ENCODE measurements around the gene DNAJA2.
"Not testable (repeated sequence)": the region's sequence is repeated elsewhere in the genome, so short reads cannot be mapped to it uniquely, and the experiment has no call there.

The DNAJA2 gene

DNA sequence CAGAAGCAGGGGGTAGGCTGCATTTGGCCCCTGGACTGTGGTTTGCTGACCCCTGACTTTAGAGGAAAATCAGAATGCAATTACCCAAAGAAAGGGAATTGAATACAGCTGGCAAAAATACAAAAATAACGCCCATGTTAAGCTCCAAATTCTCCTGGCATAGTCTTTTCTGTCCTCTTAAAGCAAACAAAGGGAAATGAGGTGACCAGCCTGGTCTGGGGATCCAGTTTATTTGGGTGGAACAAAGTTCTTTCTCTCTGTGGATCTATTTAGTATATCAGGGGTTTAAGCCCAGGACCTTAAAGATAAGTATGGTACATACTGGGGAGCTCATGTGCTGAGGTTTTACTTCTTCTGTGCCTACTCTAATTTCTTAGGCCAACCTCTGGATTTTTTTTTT, 23.5 kb downstream of the DNAJA2 start:
- TF ChIP-seq, protein P1, sequence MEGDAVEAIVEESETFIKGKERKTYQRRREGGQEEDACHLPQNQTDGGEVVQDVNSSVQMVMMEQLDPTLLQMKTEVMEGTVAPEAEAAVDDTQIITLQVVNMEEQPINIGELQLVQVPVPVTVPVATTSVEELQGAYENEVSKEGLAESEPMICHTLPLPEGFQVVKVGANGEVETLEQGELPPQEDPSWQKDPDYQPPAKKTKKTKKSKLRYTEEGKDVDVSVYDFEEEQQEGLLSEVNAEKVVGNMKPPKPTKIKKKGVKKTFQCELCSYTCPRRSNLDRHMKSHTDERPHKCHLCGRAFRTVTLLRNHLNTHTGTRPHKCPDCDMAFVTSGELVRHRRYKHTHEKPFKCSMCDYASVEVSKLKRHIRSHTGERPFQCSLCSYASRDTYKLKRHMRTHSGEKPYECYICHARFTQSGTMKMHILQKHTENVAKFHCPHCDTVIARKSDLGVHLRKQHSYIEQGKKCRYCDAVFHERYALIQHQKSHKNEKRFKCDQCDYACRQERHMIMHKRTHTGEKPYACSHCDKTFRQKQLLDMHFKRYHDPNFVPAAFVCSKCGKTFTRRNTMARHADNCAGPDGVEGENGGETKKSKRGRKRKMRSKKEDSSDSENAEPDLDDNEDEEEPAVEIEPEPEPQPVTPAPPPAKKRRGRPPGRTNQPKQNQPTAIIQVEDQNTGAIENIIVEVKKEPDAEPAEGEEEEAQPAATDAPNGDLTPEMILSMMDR (IDR thresholded peaks at IDR 0.05; ENCODE audit: insufficient read depth, low read depth, low read length, missing control alignments): no peak
- H3K4me3 ChIP-seq (ENCODE audit: low read depth, low read length): no peak overlapping the region
- no peak for DNase-seq (ENCODE audit: low read depth)

GRCh38 chr16:46949241-46949892, 24.1 kb downstream of the DNAJA2 start:
- TF ChIP-seq, protein P1 (IDR thresholded peaks at IDR 0.05; ENCODE audit: insufficient read depth, low read depth, low read length, missing control alignments): no peak
- DNase-seq (ENCODE audit: low read depth): peak; percentile 74

DNA sequence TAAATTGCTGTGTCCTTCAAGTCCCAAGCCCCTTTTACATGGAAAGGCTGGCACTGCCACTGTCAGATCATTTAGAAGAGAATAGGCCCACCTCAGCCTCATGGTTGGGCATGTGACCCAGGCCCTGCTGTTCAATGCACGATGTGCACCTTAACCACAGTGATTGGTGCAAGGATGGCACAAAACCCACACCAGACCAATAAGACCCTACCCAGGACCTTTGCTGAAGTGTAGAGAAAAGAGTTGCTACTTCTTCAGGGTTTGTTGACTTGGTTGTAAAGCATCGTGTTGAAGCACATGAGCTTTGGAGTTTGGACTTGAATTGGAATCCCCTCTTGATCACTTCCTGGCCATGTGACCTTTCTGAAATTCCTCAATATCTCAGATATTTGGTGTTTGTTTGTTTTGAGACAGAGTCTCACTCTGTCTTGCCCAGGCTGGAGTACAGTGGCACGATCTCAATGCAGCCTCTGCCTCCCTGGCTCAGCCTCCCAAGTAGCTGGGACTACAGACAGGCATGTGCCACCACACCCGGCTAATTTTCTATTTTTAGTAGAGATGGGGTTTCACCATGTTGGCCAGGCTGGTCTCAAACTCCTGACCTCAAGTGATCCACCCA, 24.8 kb downstream of the DNAJA2 start:
- H3K4me3 ChIP-seq (ENCODE audit: low read depth, low read length): no peak overlapping the region
- TF ChIP-seq, protein P1 (IDR thresholded peaks at IDR 0.05; ENCODE audit: insufficient read depth, low read depth, low read length, missing control alignments): no peak
- no peak for DNase-seq (ENCODE audit: low read depth)

More at GRCh38 chr16:46949241-46949892, 24.1 kb downstream of the DNAJA2 start:
- no peak overlapping the region for H3K4me3 ChIP-seq (ENCODE audit: low read depth, low read length)

DNA sequence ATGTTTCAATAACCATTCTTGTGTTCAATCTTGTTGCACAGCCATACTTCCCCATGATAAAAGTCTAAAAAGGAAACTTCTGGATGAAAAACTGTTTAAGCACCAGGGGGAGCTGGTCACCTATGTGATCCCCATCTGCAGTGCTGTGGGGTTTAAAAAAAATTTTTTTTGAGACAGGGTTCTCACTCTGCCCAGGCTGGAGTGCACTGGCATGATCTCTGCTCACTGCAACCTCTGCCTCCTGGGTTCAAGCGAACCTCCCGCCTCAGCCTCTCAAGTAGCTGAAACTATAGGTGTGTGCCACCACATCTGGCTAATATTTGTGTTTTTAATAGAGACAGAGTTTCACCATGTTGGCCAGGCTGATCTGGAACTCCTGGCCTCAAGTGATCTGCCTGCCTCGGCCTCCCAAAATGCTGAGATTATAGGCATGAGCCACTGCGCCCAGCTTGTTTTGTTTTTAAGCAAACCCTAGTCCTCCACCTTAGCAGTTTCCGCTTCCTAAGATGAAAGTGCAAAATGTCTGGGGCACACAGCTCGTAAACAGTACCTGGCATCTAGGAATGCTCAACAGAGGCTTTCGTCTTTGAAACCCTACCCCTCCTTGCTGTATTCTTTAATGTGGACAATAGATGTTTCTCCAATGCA, 25.4 kb downstream of the DNAJA2 start:
- peak; percentile 78 for DNase-seq (ENCODE audit: low read depth)
- H3K4me3 ChIP-seq (ENCODE audit: low read depth, low read length): no peak overlapping the region
- TF ChIP-seq, protein P1 (IDR thresholded peaks at IDR 0.05; ENCODE audit: insufficient read depth, low read depth, low read length, missing control alignments): peak; percentile 67

DNA sequence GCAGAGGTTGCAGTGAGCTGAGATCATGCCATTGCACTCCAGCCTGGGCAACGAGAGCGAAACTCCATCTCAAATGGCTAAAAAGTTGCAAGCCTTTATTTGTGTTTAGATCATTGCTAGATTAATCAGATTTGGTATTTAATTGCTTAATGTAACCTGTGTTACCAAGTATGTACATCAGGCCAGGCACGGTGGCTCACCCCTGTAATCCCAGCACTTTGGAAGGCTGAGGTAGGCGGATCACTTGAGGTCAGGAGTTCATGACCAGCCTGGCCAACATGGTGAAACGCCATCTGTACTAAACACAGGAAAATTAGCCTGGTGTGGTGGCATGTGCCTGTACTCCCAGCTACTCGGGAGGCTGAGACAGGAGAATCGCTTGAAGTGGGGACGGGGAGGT, 28.8 kb downstream of the DNAJA2 start:
- DNase-seq (ENCODE audit: low read depth); H3K4me3 ChIP-seq (ENCODE audit: low read depth, low read length): not testable (repeated sequence)

GRCh38 chr16:46937536-46937935, 35.9 kb downstream of the DNAJA2 start:
- DNase-seq (ENCODE audit: low read depth): no peak
- H3K4me3 ChIP-seq (ENCODE audit: low read depth, low read length): no peak overlapping the region
- TF ChIP-seq, protein P1 (IDR thresholded peaks at IDR 0.05; ENCODE audit: insufficient read depth, low read depth, low read length, missing control alignments): no peak

DNA sequence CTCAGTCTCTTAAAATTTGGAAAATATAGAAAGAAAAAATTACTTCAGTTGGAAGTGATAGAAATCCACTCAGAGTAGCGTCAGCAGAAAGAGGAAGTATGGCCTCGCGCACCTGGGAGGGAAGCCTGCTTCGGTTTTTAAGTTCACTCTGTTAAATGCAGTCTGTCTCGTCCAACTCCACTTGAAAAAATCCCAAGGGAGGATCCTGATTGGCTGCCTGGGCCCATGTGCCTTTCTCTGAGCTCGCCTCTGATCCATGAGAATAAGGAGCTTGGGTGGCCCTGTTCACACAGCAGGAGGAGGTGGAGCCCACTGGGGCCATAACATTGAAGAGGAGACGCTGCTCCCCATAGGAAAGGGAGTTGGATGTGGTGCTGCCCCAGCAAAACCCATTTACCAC, 40.7 kb downstream of the DNAJA2 start:
- H3K4me3 ChIP-seq (ENCODE audit: low read depth, low read length): no peak overlapping the region
- TF ChIP-seq, protein P1 (IDR thresholded peaks at IDR 0.05; ENCODE audit: insufficient read depth, low read depth, low read length, missing control alignments): no peak
- peak; percentile 45 for DNase-seq (ENCODE audit: low read depth)

Measured in GM12865 (cell line).